Activated CD8-positive, alpha-beta memory T cell treated with anti-CD3 and anti-CD28 coated beads, Interleukin-2, amount 50 U/mL, for 24 hours (primary cell): ENCODE measurements around the gene RPS10.
"Not testable (repeated sequence)": the region's sequence is repeated elsewhere in the genome, so short reads cannot be mapped to it uniquely, and the experiment has no call there.

Experiments
- DNase-seq: peaks from one replicate; pipeline ENCODE4 v3.0.0-alpha.2; 2020; ENCODE audit errors: extremely low read depth

The RPS10 gene

GRCh38 chr6:34447910-34448309 is 22.0 kb upstream of the RPS10 start:
- no peak for DNase-seq

DNA sequence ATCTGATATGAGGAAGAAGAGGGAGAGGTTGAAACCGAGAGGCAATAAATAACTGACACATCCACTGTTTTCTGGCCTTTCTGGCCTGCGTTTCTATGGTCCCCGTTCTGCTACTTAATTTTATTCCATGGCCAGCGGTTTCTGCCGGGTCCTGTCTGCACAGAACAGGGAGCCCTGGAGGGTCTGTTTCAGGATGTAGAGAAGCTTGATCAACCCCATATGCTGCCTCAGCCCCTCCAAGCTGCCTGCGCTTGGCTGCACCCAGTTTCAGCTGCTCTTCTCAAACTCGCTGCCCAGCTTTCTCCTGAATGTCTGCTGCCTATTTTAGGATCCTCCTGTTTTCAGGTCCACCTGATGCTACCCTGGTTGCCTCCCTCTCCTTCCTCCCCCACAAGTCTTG is 21.5 kb upstream of the RPS10 start:
- DNase-seq = no peak

DNA sequence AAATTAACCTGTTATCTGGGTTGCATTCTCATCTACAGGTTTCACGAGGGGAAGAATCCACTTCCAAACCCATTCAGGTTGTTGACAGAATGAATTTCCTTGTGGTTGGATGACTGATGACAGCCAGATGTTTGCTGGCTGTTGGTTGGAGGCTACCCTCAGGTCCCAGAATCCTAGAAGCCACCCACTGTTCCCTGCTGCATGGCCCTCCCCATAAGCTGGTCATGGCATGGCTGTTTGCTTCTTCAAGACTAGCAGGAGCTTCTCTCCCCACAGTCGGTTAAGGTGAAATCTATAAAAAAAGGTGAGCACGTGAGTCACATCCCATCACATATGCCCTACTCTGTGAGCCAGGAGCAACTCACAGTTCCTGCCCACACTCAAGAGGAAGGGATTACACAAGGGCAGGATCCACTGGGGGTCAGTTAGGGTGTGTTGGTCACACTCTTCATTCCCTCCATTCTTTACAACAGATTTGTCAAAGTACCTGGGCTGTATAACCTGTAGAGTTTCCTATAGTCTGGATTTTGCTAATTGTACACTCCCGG is 19.5 kb upstream of the RPS10 start:
- no peak for DNase-seq

DNA sequence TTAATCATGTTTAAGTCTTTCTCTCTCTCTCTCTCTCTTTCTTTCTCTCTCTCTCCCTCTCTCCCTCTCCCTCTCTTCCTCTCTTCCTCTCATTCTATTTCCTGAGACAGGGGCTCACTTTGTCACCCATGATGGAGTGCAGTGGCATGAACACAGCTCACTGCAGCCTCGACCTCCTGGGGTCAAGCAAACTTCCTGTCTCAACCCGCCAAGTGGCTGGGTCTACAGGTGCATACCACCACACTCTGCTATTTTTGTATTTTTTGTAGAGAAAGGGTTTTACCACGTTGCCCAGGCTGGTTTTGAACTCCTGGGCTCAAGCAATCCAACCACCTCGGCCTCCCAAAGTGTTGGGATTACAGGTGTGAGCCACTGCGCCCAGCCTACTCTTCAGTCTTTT is 15.7 kb upstream of the RPS10 start:
- DNase-seq = no peak

DNA sequence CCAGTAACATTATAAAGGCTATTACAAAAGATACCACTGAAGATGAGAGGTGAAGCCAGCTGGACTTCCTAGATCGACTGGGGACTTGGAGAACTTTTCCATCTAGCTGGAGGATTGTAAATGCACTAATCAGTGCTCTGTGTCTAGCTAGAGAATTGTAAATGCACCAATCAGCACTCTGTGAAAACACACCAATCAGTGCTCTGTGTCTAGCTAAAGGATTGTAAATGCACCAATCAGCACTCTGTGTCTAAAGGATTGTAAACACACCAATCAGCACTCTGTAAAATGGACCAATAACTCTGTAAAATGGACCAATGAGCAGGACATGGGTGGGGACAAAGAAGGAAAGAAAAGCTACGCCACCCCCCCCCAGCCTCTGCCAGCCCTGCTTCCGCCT is 13.6 kb upstream of the RPS10 start:
- DNase-seq = no peak

- DNase-seq = no peak
Observed at GRCh38 chr6:34438705-34439104, 12.8 kb upstream of the RPS10 start.

GRCh38 chr6:34437644-34437970 is 11.7 kb upstream of the RPS10 start:
- no peak for DNase-seq

- no peak for DNase-seq
Observed at GRCh38 chr6:34436803-34437643, 11.2 kb upstream of the RPS10 start.

GRCh38 chr6:34435916-34436315 is 10.0 kb upstream of the RPS10 start:
- no peak for DNase-seq

DNA sequence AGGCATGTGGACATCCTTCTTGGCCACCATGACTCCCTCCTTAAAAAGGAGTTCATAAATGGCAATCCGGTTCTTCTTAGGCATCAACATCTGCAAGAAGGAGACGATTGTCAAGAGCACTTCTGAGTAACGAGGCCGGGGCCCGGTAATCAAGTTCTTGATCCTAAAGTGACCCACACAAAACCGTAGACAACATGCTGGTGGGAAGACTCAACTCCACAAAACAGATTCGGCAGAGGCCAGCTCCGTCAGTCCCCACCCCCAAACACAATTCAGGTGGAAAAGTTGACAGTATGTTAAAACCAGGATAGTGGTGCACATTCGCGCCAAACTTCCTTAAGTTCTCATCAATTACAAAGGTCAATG is 754 bp downstream of the RPS10 start:
- DNase-seq = no peak

GRCh38 chr6:34424200-34425131 is 1.4 kb downstream of the RPS10 start:
- no peak for DNase-seq

GRCh38 chr6:34423254-34423653 is 2.6 kb downstream of the RPS10 start:
- no peak for DNase-seq

GRCh38 chr6:34418367-34418766 is 7.5 kb downstream of the RPS10 start:
- DNase-seq = no peak

DNA sequence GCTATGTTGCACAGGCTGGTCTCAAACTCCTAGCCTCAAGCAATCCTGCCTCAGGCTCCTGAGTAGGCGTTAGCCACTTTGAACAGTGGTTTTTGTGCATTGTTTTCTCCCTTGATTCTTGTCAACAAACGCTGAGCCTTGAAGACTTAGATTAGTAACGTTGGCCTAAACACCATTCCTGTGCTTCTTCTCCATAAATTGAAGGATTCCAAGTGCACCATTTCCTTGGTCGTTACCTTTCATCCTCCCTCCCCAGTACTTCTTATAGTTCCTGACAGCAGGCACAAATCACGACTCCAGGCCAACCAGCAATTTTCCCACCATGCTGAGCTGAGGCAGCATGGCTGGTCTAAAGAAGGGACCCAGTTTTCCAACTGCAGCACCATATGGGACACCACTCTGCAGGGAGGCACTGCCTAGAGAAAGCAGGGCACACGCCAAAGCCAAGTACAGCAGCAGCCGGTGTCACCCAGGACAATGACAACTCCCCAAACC is 8.9 kb downstream of the RPS10 start:
- no peak for DNase-seq

DNA sequence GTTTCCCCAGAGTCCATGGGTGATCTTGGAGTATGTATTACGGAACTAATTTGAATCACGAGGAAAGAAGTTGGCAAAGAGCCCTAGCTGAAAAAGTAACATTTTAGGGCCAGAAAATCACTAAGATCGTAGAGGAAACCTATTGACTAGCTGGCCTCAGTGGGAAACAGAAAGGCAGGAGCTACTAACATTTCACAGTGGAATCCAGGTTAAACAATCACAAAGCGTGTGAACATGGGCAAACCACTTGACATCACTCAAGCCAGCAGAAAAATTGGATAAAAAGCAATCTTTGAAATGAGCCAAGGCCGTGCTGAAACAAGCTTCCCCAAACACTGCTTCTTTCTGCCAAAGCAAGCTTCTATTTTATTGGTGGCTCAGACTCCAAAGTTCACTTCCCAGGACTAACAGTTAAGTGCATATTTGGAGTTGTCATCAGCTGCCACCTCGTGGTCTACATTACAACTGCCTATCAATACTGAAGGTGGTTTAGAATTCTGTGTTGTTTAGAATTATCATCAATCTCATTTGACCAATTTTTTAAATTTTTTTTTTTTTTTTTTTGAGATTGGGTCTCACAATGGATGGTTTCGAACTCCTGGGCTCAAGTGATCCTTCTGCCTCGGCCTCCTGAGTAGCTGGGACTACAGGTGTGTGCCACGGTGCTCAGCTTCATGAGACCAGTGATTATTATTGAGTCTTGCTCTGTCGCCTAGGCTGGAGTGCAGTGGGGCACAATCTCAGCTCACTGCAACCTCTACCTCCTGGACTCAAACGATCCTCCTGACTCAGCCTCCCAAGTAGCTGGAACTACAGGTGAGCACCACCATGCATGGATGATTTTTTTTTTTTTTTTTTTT is 10.6 kb downstream of the RPS10 start:
- no peak for DNase-seq

DNA sequence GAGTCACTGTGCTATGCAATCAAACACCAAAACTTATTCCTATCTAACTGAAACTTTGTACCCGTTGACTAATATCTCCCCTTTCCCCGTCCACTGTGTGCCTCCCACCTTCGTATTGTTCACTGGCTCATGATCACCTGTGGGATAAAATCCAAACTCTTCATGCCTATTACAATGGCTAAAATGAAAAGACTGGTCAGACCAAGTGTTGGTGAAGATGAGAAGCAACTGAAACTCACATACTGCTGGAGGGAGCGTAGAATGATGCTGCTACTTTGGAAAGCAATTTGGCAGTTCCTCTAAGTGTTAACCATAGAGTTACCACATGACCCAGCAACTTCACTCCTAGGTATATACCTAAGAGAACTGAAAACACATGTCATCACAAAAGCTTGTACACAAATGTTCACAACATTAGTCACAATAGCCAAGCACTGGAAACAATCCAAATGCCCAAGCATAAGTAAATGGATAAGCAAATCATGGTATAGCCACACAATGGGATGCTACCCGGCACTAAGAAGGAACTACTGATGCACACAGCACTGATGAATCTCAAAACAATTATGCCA is 13.1 kb downstream of the RPS10 start:
- DNase-seq = no peak

- no peak for DNase-seq
Observed at GRCh38 chr6:34412016-34412415, 13.9 kb downstream of the RPS10 start.

GRCh38 chr6:34407915-34408314 is 18.0 kb downstream of the RPS10 start:
- DNase-seq = not testable (repeated sequence)

DNA sequence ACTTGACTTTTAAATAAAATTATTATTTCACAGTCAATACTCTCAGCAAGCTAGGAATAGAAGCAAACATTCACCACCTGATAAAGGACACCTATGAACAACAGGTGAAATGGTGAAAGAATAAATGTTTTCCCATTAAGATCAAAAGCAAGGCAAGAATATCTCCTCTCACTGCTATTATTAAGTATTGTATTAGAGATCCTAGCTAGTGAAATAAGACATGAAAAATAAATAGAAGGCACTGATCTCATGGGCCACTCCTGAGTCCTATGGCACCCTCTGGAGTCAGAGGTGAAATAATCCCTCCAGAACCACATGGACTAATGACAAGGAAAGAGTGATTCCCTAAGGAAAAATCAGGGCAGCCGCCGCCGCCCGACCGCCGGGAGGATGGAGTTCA is 29.4 kb downstream of the RPS10 start:
- DNase-seq = no peak

DNA sequence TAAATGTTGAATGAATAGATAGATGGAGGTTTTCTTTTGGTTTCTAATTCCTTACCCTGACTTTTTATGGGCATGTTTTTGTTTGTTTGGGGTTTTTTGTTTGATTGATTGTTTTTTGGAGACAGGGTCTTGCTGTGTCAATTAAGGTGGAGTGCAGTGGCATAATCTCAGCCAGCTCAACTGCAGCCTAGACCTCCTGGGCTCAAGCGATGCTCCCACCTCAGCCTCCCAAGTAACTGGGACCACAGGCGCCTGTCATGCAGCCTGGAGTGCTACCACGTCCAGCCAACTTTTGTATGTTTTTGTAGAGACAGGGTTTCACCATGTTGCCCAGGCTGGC is 31.9 kb downstream of the RPS10 start:
- DNase-seq = no peak

DNA sequence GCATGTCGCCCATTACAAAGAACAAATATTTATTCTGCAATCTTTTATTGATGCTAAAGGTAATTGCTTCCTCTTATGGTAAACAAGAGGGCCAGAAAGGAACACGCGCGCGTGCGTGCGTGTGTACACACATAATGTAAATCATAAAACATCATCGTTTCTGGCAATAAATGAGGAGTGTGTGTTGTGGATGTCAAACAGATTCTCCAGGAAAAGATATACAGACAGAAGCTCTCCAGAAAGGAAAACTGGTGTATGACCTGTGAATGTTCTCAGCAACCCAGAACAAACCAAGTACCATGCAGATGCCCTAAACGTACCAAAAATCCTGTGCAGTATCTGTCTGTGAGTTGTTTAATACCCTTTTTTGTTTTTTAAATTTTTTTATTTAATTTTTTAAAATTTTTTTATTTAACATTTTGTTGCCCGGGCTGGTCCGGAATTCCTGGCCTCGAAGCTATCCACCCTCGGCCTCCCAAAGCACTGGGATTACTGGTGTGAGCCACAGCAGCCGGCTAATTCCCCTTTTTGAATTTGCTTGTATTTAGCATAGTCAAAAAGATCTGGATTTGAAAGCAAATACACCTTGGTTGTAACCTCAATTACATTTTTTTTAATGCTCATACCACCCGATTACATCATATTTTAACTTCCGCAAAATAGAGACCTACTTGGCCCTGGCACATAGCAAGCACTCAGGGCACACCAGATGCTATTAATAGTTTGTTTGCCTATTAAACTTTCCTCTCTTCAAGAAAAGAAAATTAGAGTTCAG is 32.5 kb downstream of the RPS10 start:
- no peak for DNase-seq
